HEK293T (cell line): Measurements from ENCODE around the gene LVRN.

Source experiments
- FOXK2 ChIP-seq: fragments of 450-650 bp; IDR thresholded peaks from 2 replicates; pipeline ENCODE4 v1.6.1; 2016; ENCODE audit warnings: mild to moderate bottlenecking
- HDGF ChIP-seq: fragments of 450-650 bp; IDR thresholded peaks from 2 replicates; pipeline ENCODE4 v1.6.1; 2017; ENCODE audit warnings: antibody characterized with exemption, borderline replicate concordance
- SUZ12 ChIP-seq: fragments of 450-650 bp; IDR thresholded peaks from 2 replicates; pipeline ENCODE4 v1.6.1; 2016; ENCODE audit warnings: mild to moderate bottlenecking
- TARDBP ChIP-seq: fragments of 450-650 bp; IDR thresholded peaks from 2 replicates; pipeline ENCODE4 v1.6.1; 2016

GRCh38 chr5:115934388-115934974, 27.8 kb upstream of the LVRN start:
- no peak for TF ChIP-seq TARDBP
- no peak for TF ChIP-seq SUZ12
- TF ChIP-seq HDGF: no peak
- no peak for TF ChIP-seq FOXK2
